Measurements from ENCODE around the gene TRIP12.
A peak's percentile ranks its signal among the peaks of the same experiment; 100 is the strongest.
"Not testable (repeated sequence)": the region's sequence is repeated elsewhere in the genome, so short reads cannot be mapped to it uniquely, and the experiment has no call there.

TRIP12 gene

DNA sequence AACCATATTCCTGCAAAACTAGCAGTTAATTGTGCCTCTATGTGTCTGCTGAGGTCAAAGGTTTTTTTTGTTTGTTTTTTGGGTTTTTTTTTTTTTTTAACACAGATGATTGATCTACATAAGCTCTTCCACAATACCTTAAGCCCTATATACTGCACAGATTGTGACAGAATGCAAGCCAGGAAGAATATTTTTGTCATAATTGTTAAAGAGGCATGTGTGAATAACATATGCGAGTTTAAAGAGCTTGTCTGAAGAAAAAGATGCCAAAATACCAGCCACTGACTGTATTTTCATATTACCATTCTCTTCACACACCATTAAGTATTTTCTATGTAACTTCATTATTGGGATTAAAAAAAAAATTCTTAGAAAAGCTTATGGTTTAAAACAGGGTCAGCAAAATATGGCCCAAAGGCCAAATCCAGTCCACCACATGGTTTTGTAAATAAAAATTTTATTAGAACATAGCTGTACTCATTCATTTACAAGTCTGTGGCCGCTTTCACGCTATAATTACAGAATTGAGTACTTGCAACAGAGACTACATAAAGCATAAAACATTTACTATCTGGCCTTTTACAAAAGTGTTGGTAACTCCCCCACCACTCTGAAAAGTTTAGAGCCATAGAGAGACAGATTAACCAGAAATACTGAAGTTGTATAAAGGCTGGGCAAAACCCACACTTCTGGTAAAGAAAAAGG is 89.9 kb downstream of the TRIP12 start:
- DNase-seq (ENCODE audit: low spot score): no peak

DNA sequence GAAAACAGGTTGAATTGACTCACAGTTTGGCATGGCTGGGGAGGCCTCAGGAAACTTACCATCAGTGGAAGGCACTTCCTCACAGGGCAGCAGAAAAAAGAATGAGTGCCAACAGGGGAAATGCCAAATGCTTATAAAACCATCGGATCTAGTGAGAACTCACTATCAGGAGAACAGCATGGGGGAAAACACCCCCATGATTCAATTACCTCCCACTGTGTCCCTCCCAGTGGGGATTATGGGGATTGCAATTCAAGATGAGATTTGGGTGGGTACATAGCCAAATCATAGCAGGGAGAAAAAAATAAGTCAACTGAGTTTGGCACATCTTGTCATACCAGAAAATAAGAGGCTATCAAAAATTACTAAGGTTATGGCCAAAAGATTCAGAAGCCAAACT is 96.3 kb downstream of the TRIP12 start:
- no peak for DNase-seq (ENCODE audit: low spot score)

DNA sequence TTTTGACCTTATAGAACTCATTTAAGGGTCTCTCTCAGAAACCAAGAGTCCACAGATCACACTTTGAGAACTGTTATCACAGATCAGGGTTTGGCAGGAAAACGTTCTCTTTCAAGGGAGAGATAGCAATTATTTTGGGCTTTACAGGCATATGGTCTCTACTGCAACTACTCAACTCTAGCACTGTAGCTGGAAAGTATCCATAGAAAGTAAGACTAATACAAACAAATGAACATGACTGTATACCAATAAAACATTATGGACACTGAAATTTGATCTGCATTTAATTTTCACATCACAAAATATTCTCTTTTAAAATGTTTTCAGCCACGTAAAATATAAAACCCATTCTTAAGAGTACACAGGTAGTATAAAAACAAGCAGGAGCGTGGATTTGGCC is 100.5 kb downstream of the TRIP12 start:
- DNase-seq (ENCODE audit: low spot score): no peak

DNA sequence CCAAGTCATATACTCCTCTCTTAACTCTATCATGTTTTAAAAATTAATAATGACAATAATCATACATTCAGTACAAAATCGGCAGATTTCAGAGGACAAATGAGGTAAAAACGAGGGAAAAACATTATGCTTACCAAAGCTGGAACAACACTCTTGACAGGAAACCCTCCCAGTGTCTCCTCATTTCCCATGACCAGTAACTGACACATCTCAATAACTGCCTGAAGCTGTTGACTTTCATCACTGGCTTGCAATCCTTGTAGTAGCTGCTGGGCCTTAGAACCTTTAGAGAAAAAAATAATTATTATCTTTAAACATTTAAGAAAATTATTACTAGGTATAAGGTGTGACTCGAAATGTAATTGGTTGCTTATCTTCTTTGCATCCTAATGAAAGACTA is 103.6 kb downstream of the TRIP12 start:
- DNase-seq (ENCODE audit: low spot score): no peak

DNA sequence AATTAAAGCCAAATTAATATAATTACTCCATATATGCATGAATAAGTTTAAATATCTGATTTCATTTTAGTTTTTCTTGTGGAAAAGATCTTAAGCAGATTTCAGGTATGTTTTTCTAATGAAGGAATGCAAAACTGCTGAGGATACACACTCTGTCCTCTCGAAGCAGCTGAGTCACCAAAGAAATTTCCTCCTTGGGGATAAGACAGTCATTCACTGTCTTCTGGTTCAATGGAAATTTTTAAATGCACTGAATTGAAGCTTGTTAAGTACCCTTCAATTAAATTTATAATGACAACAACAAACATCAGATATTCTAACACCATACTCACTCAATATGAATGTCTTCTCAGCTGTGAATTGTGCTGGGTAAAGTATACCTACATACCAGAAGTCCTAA is 106.0 kb downstream of the TRIP12 start:
- peak; percentile 38 for DNase-seq (ENCODE audit: low spot score)

DNA sequence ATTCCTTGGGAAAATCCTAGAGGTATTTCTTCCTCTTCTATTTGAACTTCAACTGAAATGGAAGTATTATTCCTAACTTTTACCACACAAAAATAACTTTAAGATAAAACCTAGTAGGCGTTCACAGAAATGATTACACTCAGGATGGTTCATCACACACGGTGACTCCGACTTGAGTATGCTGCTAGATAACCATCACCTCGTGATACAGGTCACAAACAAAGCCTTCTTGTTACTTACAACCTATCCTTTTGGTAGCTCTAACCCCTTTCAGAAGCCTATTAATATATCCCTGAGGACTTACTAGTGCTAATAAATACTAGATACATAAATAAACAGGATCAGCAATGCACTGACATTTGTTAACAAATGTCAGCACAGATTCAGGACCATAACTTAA is 106.5 kb downstream of the TRIP12 start:
- no peak for DNase-seq (ENCODE audit: low spot score)

DNA sequence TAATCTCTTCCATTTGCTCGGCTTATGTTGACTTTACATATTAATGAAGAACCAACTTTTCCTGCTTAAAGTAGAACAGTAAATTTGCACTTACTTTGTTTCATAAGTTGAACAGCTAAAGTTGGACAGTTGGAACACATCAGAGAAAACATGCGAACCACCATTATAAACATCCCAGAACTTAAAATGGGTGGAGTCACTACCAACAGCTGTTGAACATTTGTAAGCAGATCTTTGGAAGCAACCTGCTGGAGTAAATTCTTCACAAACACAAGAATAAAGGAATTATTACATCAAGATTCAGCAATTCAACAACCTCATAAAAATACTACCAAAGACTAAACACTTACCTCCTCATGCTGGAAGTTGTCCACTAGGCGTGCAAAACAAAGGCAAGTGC is 111.0 kb downstream of the TRIP12 start:
- DNase-seq (ENCODE audit: low spot score): no peak

DNA sequence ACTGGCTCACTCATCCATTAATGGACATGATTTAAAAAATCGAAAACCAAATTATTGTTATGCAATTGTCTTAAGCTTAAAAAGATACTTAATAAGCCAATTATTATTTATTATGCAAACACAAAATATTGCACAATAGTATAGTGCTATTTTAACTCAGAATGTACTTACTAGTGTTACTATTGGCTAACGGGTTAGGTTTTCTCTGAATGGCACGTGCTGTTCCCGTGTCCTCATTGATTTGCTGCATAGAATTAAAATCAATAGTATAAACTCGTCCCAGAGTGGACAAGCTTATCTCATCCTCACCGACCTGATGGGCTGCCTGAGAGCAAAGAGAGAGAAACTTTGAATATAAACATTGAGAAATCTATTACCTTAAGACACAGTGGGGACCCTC is 116.2 kb downstream of the TRIP12 start:
- DNase-seq (ENCODE audit: low spot score): no peak

DNA sequence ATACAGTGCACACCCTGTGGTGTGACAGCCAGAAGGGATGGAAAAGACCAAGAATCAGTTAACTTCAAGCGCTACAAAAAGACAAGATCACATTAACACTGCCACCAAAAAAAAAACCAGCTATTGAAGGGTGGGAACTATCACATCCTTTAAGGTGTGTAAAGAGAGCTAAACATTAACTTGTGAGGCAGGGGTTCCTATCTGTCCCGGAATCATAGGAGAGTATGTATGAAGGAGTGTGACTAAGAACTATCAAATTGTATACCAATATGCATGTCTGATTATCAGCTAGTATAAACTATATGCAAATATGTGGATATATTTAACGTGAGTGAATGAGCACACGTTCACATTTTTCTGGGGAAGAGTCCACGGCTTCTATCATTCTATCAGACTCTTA is 119.0 kb downstream of the TRIP12 start:
- DNase-seq (ENCODE audit: low spot score): no peak

DNA sequence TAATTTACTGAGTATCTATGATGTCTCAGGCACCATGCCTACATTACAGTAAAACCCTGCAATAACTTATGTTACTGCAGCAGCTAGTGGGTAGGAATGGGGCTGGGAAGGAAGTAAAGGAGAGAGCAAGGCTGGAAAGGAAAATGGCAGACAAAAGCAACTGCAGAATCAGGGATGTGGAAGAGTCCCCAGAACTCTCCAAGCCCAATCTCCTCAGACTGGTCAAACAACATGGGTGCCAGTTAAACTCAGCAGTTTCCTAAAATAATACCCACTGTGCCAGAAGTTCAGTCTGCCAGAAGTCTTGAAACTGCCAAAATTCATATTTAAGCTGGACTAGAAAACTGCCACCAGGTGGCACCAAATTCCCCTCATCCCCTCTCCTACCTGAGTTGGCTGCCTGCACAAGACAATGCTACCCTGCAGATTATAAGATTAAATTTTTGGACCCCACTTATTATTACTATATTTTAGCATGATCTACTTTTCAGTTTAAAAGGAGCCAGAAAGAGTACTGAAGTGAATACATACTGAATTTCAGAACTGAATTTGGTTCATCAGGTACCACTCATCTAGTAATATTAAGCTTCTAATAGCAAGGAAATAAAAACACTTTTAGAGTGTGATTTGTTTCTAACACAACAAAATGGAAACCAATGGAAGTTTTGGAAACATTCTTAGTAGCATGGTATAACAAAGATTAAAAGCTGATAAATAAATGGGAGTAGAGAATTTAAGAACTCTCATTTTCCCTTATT is 120.6 kb downstream of the TRIP12 start:
- DNase-seq (ENCODE audit: low spot score): peak; percentile 29

DNA sequence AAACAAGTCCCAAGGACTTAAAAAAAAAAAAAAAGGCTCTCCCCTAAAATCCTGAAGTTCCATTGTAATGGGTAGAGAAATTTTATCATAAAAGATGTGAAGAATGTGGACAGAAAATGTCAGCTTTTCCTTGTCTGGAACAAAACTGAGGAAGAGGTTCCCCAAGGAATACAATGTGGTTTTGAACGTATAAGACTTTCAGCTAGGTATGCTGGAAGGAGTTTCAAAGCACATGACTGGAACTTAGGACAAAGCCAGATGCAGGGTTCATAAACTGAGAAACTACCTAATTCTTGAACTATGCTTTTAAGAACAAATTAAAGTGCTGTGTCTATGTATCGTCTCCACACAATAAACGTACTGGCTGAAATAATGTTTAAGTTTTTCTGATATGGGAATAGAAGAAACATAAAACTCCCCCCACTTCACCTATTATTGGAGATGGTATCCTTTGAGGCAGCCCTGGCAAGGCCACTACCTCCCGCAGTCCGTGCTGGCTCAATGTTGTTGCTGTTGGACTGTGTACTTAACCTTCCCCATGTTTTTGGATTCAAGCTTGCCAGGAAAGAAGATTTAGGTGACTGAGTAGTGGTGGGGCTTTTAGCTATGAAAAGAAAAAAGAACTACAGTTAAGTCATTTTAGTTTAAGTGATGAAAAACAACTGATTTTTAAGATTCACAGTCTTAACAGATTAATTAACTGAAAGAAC is 123.2 kb downstream of the TRIP12 start:
- peak; percentile 20 for DNase-seq (ENCODE audit: low spot score)

DNA sequence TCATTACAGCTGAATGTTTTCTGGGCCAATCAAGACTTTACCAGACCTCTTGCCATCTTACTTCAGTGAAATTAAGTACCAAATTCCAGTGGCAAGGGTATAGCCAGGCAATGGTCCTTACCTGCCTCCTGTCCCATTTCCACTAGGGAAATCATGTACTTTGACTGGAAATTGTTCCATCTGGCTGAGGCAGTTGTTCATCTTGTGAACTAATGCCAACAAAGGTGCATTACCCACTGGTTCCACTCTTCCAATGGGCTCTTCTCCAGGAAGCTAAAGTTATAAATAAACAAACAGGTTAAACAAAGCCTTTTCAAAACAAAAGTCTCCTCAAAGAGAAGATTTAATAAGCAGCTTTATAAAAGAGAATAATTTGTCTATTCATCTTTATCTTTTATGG is 126.8 kb downstream of the TRIP12 start:
- no peak for DNase-seq (ENCODE audit: low spot score)

DNA sequence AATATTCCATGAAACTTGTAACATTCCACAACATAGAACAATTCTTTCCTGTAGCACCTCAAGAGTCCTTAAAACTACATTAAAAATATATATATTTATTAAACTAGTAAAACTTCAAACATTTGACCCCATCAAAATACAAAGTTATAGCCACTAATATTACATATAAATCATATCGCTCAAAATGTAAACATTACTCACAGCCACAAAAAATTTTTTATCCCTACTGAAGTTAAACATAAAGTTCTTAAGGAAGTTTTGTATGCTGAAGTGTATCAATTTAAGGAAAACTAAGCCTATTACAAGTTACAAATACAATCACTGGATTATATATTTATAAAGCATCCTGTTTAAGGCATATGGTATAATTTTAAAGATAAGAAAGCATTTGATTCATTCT is 127.2 kb downstream of the TRIP12 start:
- no peak for DNase-seq (ENCODE audit: low spot score)

DNA sequence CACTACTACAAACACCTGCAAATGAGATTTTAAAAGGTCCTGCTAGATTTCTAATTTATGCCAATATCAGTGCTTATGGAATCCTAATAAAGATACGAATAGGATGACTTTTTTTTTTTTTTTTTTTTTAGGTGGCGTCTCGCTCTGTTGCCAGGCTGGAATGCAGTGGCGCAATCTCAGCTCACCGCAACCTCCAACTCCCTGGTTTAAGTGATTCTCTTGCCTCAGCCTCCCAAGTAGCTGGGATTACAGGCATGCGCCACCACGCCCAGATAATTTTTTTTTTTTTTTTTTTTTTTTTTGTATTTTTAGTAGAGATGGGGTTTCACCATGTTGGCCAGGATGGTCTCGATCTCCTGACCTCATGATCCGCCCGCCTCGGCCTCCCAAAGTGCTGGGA is 135.5 kb downstream of the TRIP12 start:
- not testable (repeated sequence) for DNase-seq (ENCODE audit: low spot score)

DNA sequence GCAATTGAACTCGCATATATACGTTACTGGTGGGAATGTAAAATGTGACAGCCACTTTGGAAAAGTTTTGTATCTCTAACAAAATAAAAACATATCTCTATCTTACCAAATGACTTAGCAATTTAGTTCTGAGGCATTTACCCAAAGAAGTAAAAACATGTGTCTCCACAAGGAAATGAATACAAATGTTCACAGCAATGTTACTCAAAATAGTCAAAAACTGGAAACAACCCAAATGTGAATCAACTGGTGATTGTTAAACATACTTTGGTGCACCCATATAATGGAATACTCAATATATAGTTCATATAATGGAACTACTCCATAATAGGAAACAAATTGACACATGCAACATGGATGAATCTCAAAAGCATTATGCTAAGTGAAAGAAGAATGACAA is 137.0 kb downstream of the TRIP12 start:
- DNase-seq (ENCODE audit: low spot score): no peak

DNA sequence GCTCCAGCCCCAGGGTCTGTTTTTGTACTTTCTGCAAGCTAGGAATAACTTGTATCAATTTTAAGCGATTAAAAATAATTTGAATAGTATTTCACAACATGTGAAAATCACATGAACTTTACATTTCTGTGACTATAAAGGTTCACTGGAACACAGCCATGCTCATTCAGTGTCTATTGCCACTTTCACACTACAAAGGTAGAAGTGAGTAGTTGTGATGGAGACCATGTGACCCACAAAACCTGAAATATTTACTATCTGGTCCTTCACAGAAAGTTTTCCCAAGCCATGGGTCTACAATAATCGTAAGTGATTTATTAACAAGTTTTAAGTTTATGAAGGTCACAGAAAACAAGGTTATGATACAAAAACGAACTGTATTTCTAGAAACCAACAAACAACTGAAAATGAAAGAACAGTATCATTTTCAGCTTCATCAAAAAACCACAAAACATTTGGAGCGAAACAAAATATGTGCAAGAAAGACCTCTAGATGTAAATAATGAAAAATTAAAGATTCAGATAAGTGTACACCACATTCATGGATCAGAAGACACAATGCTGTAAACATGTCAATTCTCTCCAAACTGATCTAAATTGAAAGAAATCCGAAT is 138.6 kb downstream of the TRIP12 start:
- no peak for DNase-seq (ENCODE audit: low spot score)

DNA sequence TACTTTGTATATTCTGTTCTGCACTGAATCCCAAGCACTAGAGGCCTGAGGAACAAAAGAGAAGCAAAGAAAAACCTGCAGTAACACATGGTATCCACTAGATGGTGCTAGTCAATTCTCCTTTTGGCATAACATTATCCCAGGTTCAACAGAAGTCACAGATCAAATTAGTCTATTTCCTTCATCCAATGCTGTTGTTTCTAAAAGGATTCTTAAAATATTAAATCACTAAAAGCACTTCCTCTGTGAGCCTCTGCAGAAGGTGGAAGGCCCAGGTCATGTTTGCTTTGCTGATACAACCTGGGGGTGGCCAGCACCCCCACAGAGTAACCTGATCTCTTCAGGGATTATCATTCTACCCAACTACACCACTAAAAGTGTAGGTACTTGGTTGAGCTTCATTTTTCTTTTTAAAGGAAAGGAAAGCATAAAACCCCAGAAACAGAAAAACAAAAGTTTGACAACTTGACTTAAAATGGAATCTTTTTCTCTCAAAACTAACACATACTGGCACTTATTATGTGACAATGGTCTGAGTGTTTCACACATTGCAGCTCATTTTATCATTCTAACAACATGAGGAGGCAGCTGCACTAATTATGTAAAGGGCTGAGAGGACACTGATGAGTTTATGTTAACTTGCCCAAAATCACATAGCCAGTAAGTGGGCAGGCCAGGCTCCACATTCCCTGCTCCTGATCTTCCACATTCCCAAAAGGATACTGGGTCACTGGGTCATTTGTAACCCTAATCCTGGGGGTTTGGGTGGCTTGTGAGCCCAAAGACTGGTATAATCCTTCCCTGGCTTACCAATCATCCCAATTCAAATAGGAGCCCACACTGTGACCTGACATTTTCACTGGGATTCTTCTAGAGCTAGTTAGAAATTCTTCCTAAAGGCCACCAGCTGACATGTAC is 140.7 kb downstream of the TRIP12 start:
- peak; percentile 29 for DNase-seq (ENCODE audit: low spot score)

DNA sequence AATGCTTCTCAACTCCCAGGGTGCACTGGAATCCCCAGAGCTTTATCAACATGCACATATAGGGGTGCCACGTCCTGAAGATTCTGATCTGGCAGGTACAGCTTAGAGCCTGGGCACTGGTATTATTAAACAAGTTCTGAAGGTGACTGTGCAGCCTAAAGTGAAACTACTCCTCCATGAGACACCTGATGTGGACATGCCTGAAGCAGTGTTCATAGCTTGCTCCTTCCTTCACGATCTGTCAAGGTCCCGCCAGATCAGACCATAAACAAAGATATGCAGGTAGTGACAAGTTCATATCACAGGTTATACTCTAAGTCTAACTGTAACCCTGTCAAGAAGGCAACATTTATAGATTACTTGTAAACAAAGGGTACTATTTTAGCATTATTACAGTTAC is 142.2 kb downstream of the TRIP12 start:
- DNase-seq (ENCODE audit: low spot score): no peak

DNA sequence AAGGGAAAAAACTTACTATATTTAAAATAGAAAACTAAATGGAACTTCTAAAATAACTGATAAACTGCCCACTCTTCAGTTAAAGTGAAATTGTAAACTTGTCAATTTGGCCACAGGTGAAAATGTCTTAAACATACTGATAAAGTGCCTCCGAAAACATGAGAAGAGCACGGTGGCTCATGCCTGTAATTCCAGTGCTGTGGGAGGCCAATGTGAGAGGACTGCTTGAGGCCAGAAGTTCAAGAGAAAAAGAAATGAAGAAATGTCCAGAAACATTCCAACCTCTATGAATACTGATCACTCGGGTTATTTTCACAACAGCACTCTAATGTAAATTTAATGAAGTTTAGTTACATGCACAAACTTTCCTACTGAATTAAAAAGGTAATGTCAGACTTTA is 144.1 kb downstream of the TRIP12 start:
- no peak for DNase-seq (ENCODE audit: low spot score)

DNA sequence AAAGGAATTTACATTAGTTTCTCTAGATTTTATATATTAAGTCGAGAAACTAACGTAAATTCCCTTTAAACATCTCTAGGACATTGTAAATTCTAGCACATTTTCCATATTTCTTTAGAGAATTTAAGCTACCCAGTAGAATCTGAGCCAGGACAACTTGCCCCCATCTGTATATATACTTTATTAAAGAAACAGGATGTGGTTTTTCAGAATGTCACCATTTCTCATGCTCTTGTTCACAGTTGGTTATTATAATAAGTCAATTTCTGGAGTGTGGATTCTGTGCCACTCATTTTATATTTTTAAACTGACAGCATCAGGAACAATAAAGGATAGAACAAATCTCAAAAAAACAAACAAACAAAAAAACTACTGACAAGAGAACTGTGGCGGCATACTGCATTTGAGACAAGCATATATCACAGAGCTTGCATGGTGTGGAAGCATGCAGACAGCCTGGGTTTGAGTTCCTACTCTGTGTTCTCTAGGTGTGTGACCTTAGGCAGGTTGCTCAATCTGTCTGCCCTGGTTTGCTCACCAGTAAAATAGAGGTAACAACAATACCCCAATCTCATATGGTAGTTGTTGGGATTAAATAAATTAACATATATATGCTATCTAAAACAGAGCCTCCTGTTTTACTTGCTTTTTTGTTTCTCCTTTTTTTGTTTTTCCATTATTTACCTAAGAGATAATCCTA is 146.0 kb downstream of the TRIP12 start:
- no peak for DNase-seq (ENCODE audit: low spot score)

DNA sequence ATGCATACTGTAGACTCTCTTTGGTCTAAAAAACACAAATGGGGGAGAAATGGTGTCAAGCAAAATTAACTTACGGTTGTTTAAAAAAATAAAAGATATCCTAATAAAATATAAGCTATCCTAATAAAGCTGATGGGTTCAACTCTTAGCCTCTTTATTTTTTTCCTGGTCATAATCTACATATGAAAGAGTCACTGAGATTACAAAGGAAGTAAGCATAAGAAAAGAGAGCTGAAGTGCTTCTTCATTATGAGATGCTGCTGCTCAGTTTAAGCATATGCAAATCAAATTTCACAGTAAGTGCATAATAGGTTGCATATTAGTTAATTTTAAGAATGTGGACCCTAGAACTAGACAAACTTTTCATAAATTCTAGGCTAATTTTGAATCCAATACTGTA is 147.6 kb downstream of the TRIP12 start:
- no peak for DNase-seq (ENCODE audit: low spot score)
